Effector memory CD4-positive, alpha-beta T cell (primary cell): ENCODE results near the gene POU2F2.

ENCODE experiments used
- DNase-seq, 3 donors: peaks; one replicate each; pipeline ENCODE4 v3.0.0-alpha.2; 2020
- H3K27ac ChIP-seq: 2 replicates; pipeline ENCODE4 v1.7.0; 2013; ENCODE audit warnings: mild to moderate bottlenecking, low read length, moderate library complexity; ENCODE audit not compliant: insufficient read depth, poor library complexity, severe bottlenecking
- H3K27me3 ChIP-seq: replicated peaks from 2 replicates; pipeline ENCODE4 v1.7.0; 2013; ENCODE audit warnings: mild to moderate bottlenecking, low read length; ENCODE audit not compliant: insufficient read depth, control insufficient read depth, poor library complexity, severe bottlenecking
- H3K36me3 ChIP-seq: 2 replicates; pipeline ENCODE4 v1.7.0; 2013; ENCODE audit warnings: mild to moderate bottlenecking, low read length, moderate library complexity; ENCODE audit not compliant: control insufficient read depth, insufficient read depth
- H3K4me1 ChIP-seq: 2 replicates; pipeline ENCODE4 v1.7.0; 2013; ENCODE audit warnings: low read length, mild to moderate bottlenecking; ENCODE audit not compliant: control insufficient read depth, insufficient read depth, poor library complexity, severe bottlenecking
- H3K4me3 ChIP-seq: 2 replicates; pipeline ENCODE4 v1.7.0; 2013; ENCODE audit warnings: low read length, low read depth, mild to moderate bottlenecking; ENCODE audit not compliant: insufficient read depth, poor library complexity, severe bottlenecking
- H3K9me3 ChIP-seq: 2 replicates; pipeline ENCODE4 v1.7.0; 2013; ENCODE audit warnings: mild to moderate bottlenecking, low read length, moderate library complexity; ENCODE audit not compliant: control insufficient read depth

The POU2F2 gene

DNA sequence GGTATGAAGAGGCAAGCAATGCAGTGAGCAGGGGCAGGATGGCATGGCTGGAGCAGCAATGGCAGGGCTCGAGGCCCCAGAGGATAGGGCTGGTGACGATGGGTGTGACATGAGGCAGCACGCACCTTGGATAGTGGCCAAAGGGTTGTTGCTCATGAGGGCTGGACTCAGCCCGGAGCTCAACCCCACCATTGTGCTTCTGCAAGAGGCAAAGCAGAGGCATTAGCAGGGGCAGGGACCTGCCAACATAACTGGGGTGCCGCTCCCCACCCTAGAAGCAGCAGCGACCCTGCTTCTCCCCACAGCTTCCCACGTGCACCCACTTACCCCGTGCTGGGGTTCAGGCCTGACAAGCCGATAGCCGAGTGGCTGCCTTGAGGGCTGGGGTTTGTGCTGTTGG is 40.5 kb downstream of the POU2F2 start:
- no peaks in the 10 kb centered on the region for H3K9me3 ChIP-seq
- H3K36me3 ChIP-seq: peaks cover 32% of the 10 kb centered on the region
- H3K4me3 ChIP-seq: no peak overlapping the region
- H3K27me3 ChIP-seq: no peaks in the 10 kb centered on the region
- H3K27ac ChIP-seq: peak overlapping the region; percentile 24
- no peak for DNase-seq
- H3K4me1 ChIP-seq: peaks cover 6% of the 10 kb centered on the region

DNA sequence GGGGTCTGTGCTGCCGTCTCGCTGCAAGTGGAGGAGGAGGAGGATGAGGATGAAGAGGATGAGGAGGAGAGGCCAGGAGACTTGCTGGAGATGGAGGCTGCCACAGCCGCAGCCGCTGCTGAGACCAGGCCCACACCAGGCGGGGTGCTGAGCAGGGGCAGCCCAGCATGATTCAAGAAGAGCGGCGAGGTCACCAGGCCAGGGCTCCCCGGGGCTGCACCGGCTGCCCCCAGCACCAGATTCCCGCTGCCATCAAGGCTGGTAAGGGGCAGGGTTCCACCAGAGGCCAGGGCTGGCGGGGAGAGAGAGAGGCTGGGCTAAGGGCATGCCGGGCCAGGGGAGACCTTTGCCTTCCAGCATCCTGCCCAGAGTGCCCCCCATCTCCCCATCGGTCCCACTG is 40.9 kb downstream of the POU2F2 start:
- Histone ChIP-seq H3K27ac (peak overlapping the region; percentile 24), H3K27me3 (no peaks in the 10 kb centered on the region), H3K4me1 (peaks cover 6% of the 10 kb centered on the region), H3K4me3 (no peak overlapping the region), H3K9me3 (no peaks in the 10 kb centered on the region), H3K36me3 (peaks cover 28% of the 10 kb centered on the region)
- DNase-seq: no peak

DNA sequence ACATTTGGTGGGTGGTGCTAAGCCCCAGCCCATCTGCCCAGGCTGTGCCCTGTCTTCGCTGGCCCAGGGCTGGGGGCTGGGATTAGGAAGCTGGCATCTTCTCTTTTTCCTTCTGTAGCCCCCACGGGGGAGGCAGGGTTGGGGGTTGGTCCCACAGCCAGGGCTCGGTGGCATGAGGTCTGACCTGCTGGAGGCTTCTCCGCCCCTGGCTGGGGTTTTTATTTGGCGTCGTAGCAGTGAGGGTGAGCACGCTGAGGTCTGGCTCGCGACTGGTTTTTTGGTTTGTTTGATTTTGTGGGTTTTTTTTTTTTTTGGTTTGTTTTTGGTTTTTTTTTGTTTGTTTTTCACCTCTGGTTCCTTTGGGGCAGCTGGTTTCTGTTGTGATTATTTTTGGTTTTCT is 41.6 kb downstream of the POU2F2 start:
- H3K9me3 ChIP-seq: no peaks in the 10 kb centered on the region
- DNase-seq: no peak
- peaks cover 21% of the 10 kb centered on the region for H3K36me3 ChIP-seq
- H3K27me3 ChIP-seq: no peaks in the 10 kb centered on the region
- peaks cover 6% of the 10 kb centered on the region for H3K4me1 ChIP-seq
- H3K4me3 ChIP-seq: no peak overlapping the region
- no peak overlapping the region for H3K27ac ChIP-seq

DNA sequence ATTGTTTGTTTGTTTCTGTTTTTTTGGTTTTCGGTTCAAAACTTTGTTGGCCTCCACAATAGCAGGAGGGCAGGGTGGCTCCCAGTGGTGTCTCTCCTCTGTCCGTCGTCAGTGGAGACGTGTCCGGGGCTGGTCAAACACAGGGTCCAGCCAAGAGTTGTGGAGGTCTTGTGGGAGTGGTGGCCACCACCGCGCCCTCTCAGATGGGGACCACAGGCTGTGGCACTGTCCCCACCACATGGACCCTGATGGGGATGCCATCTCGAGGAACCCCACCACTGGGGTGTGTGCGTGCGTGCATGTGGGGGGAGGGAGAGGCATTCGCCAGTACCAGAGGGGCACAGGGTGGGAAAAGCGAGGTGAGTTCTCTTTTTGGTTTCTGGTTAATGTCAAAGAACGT is 42.5 kb downstream of the POU2F2 start:
- no peak overlapping the region for H3K27ac ChIP-seq
- no peaks in the 10 kb centered on the region for H3K27me3 ChIP-seq

DNA sequence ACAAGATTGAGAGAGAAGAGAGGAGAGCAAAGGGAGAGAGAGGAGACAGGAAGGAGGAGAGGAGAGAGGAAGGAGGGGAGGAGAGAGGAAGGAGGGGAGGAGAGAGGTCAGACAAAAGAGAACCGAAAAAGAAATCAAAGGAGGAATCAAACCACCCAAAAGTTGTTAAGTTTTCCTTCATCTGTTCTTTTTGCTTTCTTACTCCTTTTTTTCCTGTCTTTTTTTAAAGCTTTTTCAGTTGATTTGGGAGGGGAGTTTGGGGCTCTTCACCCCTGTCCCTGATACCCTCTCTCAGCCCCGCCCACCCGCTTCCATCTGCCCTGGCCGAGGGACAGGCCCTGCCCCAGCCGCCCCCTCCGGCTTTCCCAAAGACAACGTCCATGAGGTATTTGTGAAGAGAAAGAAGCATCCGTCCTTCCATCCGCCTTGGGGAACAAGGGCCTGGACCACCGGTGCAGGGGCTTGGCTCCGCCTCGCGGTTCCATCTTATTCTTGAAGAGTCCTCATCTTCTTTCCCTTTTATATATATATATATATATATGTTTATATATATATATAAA is 43.0 kb downstream of the POU2F2 start:
- no peak overlapping the region for H3K4me3 ChIP-seq
- H3K9me3 ChIP-seq: no peaks in the 10 kb centered on the region
- H3K27ac ChIP-seq: no peak overlapping the region
- H3K36me3 ChIP-seq: peaks cover 7% of the 10 kb centered on the region
- H3K4me1 ChIP-seq: peaks cover 6% of the 10 kb centered on the region
- DNase-seq: no peak
- no peaks in the 10 kb centered on the region for H3K27me3 ChIP-seq

More for the DNA sequence above, 42.5 kb downstream of the POU2F2 start:
- H3K4me1 ChIP-seq: peaks cover 6% of the 10 kb centered on the region
- H3K9me3 ChIP-seq: no peaks in the 10 kb centered on the region
- no peak overlapping the region for H3K4me3 ChIP-seq
- DNase-seq: no peak
- peaks cover 12% of the 10 kb centered on the region for H3K36me3 ChIP-seq

DNA sequence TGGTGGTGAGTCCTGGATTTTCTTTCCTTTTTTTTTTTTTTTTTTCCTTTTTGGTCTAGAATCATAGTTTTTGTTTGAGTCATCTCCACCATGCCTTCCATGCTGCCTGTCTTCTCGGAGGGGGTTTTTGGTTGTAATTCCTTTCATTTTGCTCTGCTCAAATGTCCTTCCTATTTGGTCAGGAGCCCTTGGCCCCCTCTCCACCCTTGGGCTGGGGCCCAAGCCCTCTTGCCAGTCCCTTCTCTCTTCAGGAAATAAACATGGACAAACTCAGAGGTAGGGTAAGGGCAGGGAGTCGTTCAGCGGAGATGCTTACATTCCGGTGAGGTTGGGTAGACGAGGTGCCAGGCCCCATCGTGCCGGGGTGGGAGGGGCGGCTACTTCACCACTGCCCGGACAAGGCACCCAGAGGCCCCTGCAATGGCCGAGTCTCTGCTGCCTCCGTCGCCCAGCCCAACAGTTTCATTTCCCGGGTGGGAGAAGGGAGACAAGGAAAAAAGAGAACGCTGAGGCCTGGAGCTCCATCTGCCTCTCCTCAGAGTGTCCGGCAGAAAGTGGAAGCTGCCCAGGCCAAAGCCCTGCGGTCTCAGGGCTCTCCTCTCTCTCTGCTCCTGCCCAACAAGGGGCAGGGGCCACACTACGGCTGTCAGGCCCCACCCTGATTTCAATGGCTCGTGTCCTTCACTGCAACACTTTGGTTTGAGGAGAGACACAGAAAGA is 43.6 kb downstream of the POU2F2 start:
- H3K27me3 ChIP-seq: no peaks in the 10 kb centered on the region
- no peaks in the 10 kb centered on the region for H3K9me3 ChIP-seq
- H3K4me1 ChIP-seq: peaks cover 6% of the 10 kb centered on the region
- peaks cover 2% of the 10 kb centered on the region for H3K36me3 ChIP-seq
- no peak overlapping the region for H3K27ac ChIP-seq
- H3K4me3 ChIP-seq: no peak overlapping the region
- no peak for DNase-seq

DNA sequence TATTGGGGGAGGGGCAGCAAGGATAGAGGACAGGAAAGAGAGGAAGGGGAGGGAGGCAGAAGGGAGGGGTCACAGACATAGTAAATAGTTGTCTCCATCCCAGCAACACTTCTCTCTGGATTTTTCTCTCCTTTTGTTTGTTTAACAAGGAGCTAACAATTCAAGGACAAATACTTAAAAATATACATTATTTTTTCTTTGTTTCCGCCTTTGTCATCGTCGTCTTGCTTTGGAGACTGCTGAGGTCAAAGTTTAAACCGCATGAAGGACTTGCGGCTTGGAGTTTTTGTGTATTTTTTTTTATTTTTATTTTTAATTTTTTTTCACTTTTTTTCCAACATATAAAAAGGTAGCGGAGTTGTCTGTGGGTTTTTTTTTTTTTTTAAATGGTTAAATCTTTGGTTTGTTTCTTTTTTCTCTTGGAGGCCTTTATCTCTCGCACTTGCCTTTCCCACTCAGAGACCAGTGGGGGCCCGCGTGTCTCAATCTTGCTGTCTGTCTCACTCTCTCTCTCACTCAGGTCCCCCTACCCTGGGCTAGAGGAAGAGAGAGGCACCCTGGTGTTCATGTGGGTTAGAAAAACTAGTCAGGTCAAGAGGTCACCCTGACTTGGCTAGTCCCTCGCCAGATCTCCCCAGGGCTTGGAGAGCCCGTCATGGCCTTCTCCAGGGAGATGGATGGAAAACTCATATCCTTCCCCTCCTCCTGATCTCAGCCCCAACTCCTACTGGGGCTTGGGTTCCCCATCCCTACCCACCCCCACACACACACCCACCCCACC is 45.3 kb downstream of the POU2F2 start:
- DNase-seq: no peak
- H3K27ac ChIP-seq: no peak overlapping the region
- H3K9me3 ChIP-seq: no peaks in the 10 kb centered on the region
- no peaks in the 10 kb centered on the region for H3K36me3 ChIP-seq
- no peaks in the 10 kb centered on the region for H3K27me3 ChIP-seq
- H3K4me3 ChIP-seq: no peak overlapping the region
- peaks cover 6% of the 10 kb centered on the region for H3K4me1 ChIP-seq

DNA sequence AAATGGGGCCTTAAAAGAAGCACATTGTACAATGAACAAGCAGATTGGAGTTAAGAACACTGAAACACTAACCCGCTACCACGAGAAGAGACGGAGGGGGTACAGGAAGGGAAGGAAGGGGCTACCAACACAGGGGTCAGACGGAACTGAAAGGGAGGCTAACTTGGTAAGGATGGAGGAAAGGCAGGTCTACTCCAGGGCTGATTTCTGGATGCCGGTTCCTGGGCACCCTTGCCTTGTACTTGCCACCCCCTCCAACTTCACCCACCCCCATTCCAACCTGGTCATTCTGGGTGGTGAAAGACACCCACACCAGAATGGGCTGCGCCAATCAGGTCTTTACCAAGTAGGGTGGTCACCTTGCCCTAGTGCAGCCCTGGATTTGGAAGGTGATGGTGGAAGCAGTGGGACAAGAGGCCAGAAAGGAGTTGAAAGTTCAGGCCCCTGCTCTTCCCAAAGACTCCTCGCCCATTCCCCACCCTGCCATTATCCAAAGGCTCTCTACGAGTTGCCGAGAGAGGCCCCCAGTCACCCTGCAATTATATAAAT is 46.0 kb downstream of the POU2F2 start:
- no peak for DNase-seq

DNA sequence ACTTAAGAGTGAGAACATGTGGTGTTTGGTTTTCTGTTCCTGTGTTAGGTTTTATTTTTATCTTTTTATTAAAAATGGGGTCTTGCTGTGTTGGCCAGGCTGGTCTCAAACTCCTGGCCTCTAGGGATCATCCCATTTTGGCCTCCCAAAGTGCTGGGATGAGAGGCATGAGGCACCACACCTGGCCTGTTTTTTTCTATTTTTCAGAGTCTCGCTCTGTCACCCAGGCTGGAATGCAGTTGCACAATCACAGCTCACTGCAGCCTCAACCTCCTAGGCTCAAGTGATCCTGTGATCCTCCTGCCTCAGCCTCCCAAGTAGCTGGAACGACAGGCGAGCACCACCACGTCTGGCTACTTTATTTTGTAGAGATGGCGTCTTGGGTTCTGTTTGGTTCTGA is 48.7 kb downstream of the POU2F2 start:
- H3K27me3 ChIP-seq: no peaks in the 10 kb centered on the region
- H3K4me1 ChIP-seq: peaks cover under 1% of the 10 kb centered on the region
- no peak for DNase-seq
- H3K4me3 ChIP-seq: no peak overlapping the region
- no peak overlapping the region for H3K27ac ChIP-seq
- peaks cover 33% of the 10 kb centered on the region for H3K36me3 ChIP-seq
- H3K9me3 ChIP-seq: no peaks in the 10 kb centered on the region

More for the DNA sequence above, 46.0 kb downstream of the POU2F2 start:
- Histone ChIP-seq H3K4me3 (no peak overlapping the region), H3K9me3 (no peaks in the 10 kb centered on the region), H3K27ac (no peak overlapping the region), H3K36me3 (peaks cover 5% of the 10 kb centered on the region), H3K27me3 (no peaks in the 10 kb centered on the region), H3K4me1 (peaks cover 6% of the 10 kb centered on the region)
